Fibroblast of skin of left biceps (primary cell): ENCODE measurements around the gene TESK1.
"Not testable (repeated sequence)": the region's sequence is repeated elsewhere in the genome, so short reads cannot be mapped to it uniquely, and the experiment has no call there.

Experiments used
- DNase-seq, 2 experiments: peaks; one replicate each; pipeline ENCODE4 v3.0.0-alpha.2; 2013; ENCODE audit warnings: low read depth in 2 of 2

The TESK1 gene

DNA sequence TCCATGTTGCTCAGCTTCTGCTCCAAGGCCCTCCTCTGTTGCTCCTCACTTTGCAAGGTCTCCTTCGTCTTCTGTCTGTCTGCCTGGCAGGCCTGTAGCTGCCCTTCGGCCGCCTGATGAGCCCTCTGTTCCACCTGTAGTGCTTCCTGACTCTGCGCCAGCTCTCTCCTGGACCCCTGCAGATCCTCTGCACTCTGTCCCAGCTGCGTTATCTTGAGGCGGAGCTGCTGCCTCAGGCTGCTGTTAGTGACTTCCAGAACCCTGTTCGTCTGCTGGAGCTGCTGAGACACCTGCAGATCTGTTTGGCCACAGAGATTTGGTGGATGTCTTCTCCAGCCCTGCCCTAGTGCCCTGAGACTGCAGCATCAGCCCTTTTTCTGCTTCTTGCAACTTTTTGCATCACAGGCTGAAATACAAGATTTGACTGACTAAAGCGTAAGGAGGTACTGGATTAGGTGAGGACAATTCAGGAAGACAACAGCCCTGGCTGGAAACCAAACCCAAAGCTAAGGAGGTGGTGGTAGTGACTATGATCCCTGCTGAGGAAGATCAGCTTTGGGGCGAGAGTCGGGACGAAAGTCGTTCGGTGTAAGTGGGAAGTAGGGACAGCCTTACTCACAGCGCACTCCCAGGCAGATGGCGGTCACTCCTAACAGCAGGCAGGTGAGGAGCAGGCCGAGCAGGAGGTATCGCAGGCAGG is 11.1 kb downstream of the TESK1 start:
- no peak for DNase-seq

DNA sequence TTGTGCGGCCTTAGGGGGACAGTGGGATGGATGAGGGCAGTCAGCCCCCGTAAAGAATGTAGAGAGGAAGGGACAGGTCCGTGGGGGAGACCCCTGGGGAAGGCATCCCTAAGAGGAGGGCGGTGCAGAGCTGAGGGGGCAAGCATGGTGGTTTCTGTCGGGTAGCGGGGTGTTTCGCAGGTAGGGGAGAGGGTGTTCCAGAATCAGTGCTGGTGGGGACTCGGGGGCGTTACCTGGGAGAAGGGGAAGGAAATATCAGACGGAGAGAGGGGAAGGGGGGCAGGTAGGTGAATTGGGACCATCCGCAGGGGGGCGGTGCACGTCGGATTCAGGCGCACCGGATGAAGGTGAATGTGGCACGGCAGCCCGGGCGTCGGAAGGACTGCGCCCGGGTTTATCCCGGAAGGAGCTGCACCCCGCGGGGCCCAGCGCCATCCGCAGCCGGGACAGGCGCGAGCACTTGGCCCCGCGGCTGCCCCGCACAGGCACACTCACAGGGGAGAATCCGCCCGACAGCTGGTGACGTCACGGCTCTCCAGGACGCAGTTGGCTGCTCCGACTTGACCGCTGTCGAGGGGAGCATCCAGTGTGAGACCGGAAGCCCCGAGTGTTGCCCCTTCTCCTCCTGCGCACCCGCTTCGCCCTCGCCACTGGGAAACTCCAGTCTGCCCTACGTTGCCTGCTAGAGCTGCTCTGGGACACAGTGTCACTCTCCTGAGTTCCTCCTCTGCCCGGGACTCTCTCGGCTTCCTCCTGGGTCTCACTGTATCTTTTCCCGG is 11.8 kb downstream of the TESK1 start:
- DNase-seq: no peak

DNA sequence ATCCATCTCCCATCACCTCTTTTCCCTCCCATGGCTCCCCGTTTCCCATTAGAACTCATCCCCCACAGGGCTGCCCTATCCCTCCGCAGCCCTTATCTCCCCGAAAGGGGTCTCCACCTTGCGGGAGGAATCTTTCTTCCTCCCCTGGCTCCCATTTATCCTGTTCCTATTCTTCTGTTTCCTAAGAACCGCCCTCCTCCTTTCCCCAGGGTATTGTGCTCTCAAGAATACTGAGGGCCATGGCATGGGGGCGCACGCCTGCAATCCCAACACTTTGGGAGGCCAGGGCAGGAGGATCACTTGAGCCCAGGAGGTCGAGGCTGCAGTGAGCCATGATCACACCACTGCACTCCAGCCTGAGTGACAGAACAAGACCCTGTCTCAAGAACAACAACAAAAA is 12.5 kb downstream of the TESK1 start:
- no peak for DNase-seq

DNA sequence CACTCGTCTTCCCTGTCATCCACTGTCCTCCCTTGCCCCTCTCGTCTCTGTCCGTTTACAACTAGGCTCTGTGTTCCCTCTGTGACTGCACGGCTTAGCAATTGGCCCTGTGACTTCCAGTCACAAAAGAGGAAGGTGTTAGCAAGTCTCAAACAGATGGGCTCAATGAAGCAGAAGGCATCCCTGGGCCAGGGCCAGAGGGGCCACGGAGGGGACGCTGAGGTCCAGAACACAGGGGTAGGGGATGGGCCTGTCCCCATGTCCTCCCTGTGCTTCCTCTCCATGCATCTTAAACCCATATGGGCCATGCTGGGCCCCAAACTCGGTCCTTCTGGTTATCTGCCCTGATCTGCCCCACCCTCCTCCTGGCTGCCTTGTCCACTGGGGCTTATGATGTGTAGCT is 13.3 kb downstream of the TESK1 start, which contains the start of gene CD72:
CD72 (minus strand) TSS at position 89 of the 403 bp plus-strand sequence. CDS start 110 bp downstream, outside the sequence.
- DNase-seq: no peak

DNA sequence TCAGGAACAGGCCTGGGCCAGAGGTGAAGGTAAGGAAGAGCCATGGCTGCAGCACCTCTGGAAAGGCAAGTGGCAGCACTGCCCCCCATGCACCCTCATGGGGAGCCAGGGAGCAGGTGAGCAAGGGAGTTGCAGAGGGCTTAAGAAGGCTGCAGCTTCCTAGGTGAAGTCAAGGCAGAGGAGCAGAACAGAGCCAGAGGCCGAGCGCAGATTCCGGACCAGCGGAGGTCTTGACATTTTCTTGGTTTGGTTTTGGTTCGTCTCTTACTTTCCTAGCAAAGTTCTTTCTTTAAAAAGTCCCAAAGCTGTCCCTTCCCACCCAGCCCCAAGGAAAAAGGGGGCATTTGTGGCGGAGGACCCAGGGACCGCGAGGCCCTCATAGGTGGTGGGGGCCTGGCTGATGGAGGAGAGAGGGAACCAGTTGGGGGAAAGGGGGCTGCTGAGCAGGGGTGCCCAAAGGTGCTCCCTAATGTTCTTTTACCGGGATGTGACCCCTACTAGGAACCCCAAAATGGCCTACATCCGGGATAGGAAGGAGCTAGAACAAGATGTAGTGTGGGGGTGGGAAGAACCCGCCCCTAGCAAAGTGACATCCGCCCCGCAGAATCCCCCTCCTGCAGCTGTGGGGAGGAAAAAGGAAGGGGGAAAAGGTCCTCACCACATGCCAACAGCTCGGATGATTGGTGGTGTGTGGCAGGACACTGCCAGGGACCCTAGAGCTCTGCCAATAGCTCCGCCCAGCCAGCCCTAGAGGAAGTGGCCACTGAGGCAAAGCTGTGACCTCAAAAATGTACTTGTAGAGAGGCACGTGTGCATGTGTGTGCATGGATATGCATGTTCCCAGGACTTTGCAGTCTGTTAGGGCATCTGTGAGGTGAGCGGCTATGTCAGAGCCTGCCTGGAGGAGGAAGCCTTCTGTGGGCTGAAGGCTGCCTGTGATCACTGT is 14.1 kb downstream of the TESK1 start:
- DNase-seq: no peak

DNA sequence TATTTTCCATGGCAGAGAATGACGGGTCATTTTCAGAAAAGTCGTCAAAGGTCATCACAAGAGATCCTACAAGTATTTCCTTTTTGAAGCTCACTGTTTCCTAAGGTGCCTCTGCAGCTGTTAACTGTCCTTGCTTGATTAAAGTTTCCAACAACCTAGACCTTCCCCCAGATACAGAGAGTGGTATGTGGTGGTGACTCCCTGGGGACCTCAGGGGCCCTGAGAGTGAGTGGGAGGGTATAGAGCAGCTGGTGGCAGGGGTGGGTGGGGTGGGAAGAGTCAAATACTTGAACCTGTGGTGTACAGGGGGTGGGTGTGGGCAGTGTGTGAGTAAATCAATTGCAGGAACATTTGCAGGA is 14.7 kb downstream of the TESK1 start:
- no peak for DNase-seq

DNA sequence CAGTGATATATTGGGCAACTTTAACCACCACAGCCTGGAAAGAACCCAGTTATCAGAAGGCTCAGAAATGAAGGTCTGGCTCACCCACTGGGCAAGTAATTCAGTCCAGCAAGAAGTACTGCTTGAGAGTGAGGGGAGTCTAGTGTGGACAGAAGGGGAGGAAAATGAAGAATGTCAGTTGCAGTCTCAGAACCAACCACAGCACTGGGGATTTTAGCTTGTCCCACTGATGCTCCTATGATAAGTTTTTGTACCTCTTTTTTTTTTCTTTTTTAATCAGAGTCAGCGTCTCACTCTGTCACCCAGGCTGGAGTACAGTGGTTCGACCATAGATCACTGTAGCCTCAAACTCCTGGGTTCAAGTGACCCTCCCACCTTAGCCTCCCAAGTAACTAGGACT is 22.5 kb downstream of the TESK1 start:
- no peak for DNase-seq

DNA sequence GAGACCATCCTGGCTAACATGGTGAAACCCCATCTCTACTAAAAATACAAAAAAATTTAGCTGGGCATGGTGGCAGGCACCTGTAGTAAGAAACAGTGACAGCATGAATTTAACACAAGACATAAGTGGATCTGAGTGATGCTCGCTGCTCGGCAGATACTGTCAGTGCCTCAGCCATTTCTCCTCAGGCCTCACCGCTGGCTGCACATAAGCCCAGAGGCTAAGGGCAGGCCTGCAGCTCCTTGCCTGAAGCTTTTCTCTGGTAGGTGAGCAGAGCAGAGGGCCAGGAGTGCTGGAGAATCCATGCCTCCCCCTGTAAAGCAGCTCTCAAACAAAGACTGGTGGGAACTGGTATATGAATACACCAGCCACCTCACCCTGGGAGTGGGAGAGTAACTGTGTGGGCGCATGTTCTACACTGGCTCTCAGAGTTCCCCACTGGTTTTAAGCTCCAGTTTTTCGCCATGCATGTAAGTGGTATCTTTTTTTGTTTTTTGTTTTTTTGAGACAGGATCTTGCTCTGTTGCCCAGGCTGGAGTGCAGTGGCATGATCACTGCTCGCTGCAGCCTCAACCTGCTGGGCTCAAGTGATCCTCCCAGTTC is 23.4 kb downstream of the TESK1 start:
- no peak for DNase-seq

DNA sequence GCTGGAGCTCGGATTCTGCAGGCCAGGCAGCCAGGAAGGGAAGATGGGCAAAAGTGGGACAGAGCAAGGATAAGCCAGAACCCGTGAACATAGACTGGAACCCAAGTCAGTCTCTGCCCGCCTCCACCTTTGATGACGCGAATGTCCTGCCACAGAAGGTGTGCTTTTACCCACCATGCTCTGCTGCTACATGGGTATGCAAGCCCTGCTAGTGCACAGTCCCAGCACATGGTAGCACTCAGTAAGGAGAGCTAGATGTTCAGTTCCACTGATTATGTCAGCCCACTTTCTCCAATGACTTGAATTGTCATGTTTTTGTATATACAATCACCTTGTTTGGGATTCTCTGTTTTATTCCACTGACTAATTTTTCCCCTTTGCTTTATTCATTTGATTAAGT is 24.5 kb downstream of the TESK1 start:
- DNase-seq: no peak

DNA sequence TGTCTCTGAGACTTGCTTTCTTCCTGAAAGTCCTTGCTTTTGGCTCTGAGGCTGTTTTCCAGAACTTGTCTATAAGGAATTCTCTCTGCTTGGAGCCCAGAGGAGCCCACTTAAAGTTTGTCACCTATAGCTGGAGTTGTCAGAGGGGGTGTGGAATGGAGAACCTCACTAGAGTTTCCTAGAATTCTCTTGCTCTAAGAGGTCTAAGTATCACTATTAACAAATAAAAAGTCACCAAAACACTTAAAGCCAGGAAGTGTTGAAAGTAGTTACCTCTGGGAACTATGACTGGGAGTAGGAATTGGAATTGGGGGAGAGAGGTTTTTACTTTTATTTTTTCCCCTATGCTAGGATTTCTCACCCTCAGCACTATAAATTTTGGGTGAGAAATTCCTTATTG is 30.7 kb downstream of the TESK1 start:
- no peak for DNase-seq

DNA sequence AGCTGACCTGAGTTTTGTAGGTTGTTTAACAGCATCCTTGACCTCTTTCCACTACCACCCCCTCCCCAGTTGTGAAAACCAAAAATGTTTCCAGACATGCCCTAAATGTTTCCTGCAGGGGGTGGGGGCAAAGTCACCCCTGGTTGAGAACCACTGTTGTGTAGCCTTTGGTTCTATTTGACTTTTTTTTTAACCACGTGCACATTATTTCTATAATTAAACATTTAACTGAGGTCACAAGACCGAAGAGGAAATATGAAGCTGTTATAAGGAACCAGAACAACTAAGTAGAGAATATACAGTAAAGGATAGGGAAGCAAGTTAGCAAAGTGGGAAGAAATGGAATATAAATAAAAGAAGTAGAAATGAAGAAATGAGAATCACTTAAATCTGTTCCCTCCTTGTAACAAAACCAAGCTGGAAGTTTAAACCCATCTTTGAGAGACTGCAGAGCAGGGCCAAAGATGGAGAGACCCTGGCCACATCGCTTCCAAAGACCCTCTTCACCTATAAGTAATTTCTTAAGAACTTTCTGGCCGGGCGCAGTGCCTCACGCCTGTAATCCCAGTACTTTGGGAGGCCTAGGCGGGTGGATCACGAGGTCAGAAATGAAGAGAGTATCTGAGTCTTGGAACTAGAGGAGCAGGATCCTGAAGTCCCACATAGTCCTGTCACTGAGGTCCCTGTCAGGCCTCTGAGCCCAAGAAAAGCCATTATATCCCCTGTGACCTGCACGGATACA is 31.2 kb downstream of the TESK1 start:
- no peak for DNase-seq

DNA sequence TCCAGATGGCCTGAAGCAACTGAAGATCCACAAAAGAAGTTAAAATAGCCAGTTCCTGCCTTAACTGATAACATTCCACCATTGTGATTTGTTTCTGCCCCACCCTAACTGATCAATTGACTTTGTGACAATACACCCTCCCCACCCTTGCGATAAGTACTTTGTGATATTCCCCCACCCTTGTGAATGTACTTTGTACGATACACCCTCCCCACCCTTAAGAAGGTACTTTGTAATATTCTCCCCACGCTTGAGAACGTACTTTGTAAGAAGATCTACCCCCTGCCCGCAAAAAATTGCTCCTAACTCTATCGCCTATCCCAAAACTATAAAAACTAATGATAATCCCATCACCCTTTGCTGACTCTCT is 31.8 kb downstream of the TESK1 start:
- DNase-seq: not testable (repeated sequence)

DNA sequence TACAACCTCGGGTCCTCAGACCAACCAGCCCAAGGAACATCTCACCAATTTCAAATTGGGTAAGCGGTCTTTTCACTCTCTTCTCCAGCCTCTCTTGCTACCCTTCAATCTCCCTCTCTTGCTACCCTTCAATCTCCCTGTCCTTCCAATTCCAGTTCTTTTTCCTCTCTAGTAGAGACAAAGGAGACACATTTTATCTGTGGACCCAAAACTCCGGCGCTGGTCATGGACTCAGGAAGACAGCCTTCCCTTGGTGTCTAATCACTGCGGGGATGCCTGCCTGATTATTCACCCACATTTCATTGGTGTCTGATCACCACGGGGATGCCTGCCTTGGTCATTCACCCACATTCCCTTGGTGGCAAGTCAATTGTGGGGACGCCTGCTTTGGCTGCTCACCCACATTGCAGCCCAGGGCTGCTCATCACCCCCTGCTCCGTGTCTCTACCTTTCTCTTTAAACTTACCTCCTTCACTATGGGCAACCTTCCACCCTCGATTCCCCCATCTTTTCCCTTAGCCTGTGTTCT is 32.4 kb downstream of the TESK1 start:
- DNase-seq: not testable (repeated sequence)

DNA sequence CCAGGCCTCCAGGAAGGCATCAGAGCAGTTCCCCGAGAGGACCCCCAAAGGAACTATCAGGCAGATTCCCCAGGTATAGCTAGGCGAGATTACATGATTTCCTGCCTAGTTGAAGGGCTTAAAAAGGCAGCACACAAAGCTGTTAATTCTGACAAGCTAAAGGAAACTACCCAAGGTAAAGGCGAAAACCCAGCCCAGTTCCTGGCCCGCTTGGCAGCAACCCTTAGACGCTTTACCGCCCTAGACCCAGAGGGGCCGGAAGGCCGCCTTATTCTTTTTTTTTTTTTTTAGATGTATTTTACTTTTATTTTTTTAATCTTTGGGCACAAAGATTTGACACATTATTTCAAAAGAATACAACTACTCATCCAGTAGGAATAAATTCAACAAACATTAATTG is 33.7 kb downstream of the TESK1 start:
- DNase-seq: not testable (repeated sequence)

DNA sequence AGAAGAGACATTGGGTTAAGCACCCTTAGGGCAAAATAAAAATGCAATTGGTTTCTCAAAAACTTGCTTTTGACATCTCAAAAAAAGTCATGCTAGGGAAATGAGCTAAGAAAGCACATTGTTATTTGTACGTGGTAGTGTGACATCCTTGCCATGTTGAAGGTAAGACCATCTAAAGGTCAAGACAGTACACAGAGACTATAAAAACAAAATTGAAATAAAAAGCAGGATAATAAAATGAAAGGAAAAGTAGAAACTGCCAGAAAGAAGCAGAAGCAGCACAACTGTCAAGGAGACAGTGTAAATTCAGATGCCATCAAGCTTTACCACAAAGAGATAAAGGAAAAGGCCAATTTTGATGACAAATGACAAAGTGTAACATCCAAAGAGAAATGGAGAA is 34.2 kb downstream of the TESK1 start:
- not testable (repeated sequence) for DNase-seq

DNA sequence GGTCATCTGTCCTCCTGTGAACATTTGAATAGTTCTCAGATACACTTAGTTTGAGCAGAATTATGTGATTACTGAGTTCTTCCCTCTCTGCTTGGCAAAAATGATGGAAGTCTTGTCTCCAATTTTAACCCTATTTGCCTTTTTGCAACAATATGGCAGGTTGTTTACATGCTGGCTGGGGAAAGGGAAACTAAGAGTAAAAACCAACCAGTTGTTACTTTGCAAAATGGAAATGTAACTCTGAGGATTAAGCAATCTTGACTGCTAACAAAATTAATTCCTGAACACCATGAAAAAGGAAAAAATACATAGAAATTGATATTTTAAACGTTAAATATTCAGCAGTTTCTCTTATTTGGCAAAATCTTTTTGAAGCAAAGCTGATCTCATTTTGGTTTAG is 34.6 kb downstream of the TESK1 start:
- no peak for DNase-seq

DNA sequence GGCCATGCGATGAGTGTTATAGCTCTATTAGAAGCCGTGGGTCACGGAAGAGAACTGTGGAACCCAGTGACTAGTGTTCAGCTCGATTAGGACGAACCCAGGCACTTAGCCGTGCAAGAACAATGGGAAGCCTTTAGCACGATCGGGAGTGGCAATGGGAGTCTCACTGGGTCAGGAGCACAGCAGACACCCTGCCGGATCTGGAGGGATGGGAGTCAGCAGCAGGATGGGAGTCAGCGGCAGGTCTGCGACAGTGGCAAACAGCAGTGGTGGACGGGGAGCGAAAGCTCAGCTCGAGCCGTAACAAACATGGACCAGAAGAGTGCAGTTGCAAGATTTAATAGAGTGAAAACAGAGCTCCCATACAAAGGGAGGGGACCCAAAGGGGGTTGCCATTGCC is 35.4 kb downstream of the TESK1 start:
- not testable (repeated sequence) for DNase-seq

DNA sequence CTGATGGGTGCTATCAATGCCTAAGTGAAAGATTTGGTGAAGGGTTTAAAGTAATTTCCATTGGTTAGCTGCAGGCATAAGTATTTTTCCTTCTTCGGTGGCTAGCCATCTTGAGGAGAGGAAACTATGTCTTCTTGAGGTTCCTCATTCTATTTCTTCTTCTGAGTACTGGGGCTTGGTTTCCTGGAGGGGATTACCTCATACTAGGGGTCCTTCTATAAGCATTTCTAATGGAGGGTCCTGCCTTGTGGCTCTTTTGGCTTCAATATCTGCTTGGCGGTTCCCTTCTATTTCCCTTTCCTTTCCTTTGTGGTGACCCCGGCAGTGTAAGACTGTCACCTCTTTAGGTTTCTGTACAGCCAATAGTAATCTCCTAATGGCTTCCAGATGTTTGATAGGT is 36.4 kb downstream of the TESK1 start:
- not testable (repeated sequence) for DNase-seq

DNA sequence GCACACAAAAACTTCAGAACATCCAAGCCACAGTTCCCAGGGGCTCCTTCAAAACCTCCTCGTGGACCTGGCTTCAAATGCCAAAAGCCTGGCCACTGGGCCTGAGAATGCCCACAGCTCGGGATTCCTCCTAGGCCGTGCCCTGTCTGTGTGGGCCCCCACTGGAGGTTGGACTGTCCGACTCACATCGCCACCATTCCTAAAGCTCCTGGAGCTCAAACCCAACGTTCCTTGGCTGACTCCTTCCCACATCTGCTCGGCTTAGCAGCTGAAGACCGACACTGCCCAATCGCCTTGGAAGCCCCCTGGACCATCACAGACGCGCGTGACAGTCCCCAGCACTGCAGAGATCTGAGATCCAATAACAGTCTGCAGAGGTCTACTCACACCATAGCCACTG is 38.0 kb downstream of the TESK1 start:
- DNase-seq: no peak

DNA sequence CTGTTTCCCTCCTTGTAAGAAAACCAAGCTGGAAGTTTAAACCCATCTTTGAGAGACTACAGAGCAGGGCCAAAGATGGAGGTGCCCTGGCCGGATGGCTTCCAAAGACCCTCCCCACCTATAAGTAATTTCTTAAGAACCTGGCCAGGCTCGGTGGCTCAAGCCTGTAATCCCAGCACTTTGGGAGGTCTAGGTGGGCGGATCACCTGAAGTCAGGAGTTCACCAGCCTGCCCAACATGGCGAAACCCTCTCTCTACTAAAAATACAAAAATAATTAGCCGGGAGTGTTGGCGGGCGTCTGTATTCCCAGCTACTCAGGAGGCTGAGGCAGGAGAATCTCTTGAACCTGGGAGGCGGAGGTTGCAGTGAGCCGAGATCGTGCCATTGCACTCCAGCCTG is 40.7 kb downstream of the TESK1 start:
- not testable (repeated sequence) for DNase-seq

DNA sequence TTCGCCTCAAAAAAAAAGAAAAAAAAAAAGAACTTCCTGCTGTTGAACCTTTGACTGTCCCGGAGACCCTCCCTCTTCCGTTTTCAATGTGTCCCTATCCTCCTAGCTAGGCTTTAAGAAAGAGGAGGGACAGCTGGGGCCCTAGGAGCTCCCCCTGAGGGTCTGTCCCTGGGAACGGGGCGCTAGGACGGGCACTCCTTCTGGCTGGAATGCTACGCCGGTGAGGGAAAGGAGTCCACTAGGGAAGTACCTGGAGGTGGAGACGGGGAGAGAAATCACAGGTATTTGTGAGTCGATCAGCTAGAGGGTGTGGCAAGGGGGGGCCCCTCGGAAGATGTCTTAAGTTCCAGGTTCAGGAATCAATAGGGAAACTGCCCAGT is 41.1 kb downstream of the TESK1 start:
- DNase-seq: no peak
